Psoas muscle (tissue), 8 donors: ENCODE data around the gene GPC6. TPM values are rescaled to one million over a fixed set of nuclear protein-coding genes. Genes with fewer than 3 reads are reported as not detected.

Experiments used
- ATAC-seq, 4 donors: fragments of 200-7000 bp; cut with Tn5 transposase; one replicate each; pipeline ENCODE4 v1.9.1; 2020; ENCODE audit warnings: moderate library complexity in 3 of 4, mild to moderate bottlenecking in 2 of 4
- DNase-seq, 2 donors: peaks; one replicate each; pipeline ENCODE4 v3.0.0-alpha.2; 2020
- H3K27ac ChIP-seq: fragments of 200-600 bp; one replicate; pipeline ENCODE4 v1.8.0; 2022
- H3K27me3 ChIP-seq, 3 donors: fragments of 200-600 bp in 1 of 3; one replicate each; pipeline versions ENCODE4 v1.6.1 to v1.8.0; 2013 to 2022; ENCODE audit warnings: low read length in 2 of 3, mild to moderate bottlenecking in 2 of 3, moderate library complexity in 1 of 3; ENCODE audit not compliant: insufficient read depth in 3 of 3
- H3K36me3 ChIP-seq, 2 donors: fragments of 200-600 bp in 1 of 2; one replicate each; pipeline versions ENCODE4 v1.6.1 to v1.8.0; 2013 to 2022; ENCODE audit warnings: low read depth in 1 of 2, mild to moderate bottlenecking in 1 of 2, moderate library complexity in 1 of 2; ENCODE audit not compliant: insufficient read depth in 1 of 2
- H3K4me1 ChIP-seq: fragments of 200-600 bp; one replicate; pipeline ENCODE4 v1.8.0; 2022
- H3K4me3 ChIP-seq: fragments of 200-600 bp; one replicate; pipeline ENCODE4 v1.8.0; 2022; ENCODE audit warnings: mild to moderate bottlenecking
- H3K9me3 ChIP-seq: fragments of 200-600 bp; one replicate; pipeline ENCODE4 v1.8.0; 2022
- CTCF ChIP-seq: fragments of 200-600 bp; IDR thresholded peaks from one replicate; pipeline ENCODE4 v1.8.0; 2022; ENCODE audit warnings: antibody characterized with exemption
- WGBS, 3 donors: extraction: QIAGEN DNeasy Blood & Tissue Kit; methylation state at CpG; one replicate each; pipeline versions ENCODE4 v1.1.6 to v1.1.7; 2013; 5-methylcytosine and 5-hydroxymethylcytosine counted together
- intact Hi-C, 2 donors: fragments of 100-400 bp; cut with DNase I; formaldehyde crosslinking; loops; one replicate each; pipeline versions ENCODE4 v1.11.0 to v1.14.2; 2022
- polyA plus RNA-seq, 3 donors: library from polyadenylated mRNA; stranded (reverse); fragments of 200-250 nt; gene quantifications; one replicate each; pipeline ENCODE4 v1.2.3, GENCODE V29; 2013
- total RNA-seq, 4 donors: library from RNA; stranded (reverse); fragmentation: NEBNext Ultra II Directional in 2 of 4; extraction: Animal tissue kit (Norgen Biotek cat#: 25700) in 2 of 4; gene quantifications; one replicate each; pipeline versions ENCODE4 v1.2.1 to v1.2.4, GENCODE V29; 2021 to 2023
- donor health status: healthy with polysubstance abuse.
- donor health status: DM: no; HTN: no; CAD: no; lungs with moderate emphysema.
- donor health status: Bipolar disorder and iron deficiency.
- donor health status: healthy.
- donor health status: DM: yes; HTN: yes; CAD: no.
- donor health status: DM: no; HTN: no; CAD: no.
- donor health status: DM: no; HTN: no; CAD: no.
- donor health status: DM: yes; HTN: yes; CAD: no.

Gene GPC6
- total and polyA plus RNA-seq, 7 donors: 0.07 to 3.7 (median 0.57) TPM

GRCh38 chr13:93227878-93228642, 1.5 kb downstream of the GPC6 start:
- DNase-seq (peak; percentile 56 to 66), ATAC-seq (peak; percentile 48 to 78 (median 72))
- Histone ChIP-seq H3K27me3 (peaks cover 0 to 35% (median 4%) of the 10 kb centered on the region in 3 donors), H3K4me1 (no peaks in the 10 kb centered on the region), H3K27ac (peak overlapping the region; percentile 10), H3K9me3 (no peaks in the 10 kb centered on the region), H3K4me3 (peak overlapping the region; percentile 59), H3K36me3 (no peaks in the 10 kb centered on the region)
- 0 to 1% (median 0%) methylated on average over 57 to 62 of the region's 62 CpGs for WGBS, 3 donors
- intact Hi-C loops: no loop called here
- peak; percentile 15 for TF ChIP-seq CTCF

- Histone ChIP-seq H3K27ac (no peak overlapping the region), H3K27me3 (peaks cover 0 to 35% (median 4%) of the 10 kb centered on the region in 3 donors), H3K4me1 (no peaks in the 10 kb centered on the region), H3K4me3 (peak overlapping the region; percentile 59), H3K36me3 (no peaks in the 10 kb centered on the region), H3K9me3 (no peaks in the 10 kb centered on the region)
- WGBS, 3 donors: 2% methylated on average over 9 of the region's 9 CpGs
- no peak for DNase-seq
- intact Hi-C loops: no loop called here
- no peak for TF ChIP-seq CTCF
- ATAC-seq: no peak
These were observed 2.0 kb downstream of the GPC6 start for GRCh38 chr13:93228643-93228937.

GRCh38 chr13:93230261-93230855, 3.8 kb downstream of the GPC6 start:
- Histone ChIP-seq H3K4me1 (no peaks in the 10 kb centered on the region), H3K4me3 (no peak overlapping the region), H3K9me3 (no peaks in the 10 kb centered on the region), H3K27me3 (peaks cover 0 to 35% (median 4%) of the 10 kb centered on the region in 3 donors), H3K27ac (no peak overlapping the region), H3K36me3 (no peaks in the 10 kb centered on the region)
- DNase-seq (no peak), ATAC-seq (no peak)
- intact Hi-C loops: no loop called here
- no peak for TF ChIP-seq CTCF

- TF ChIP-seq CTCF: no peak
- DNase-seq: no peak
- H3K27me3 ChIP-seq: peaks cover 0 to 26% (median 0%) of the 10 kb centered on the region in 3 donors
- H3K27ac ChIP-seq: no peak overlapping the region
- no peak for ATAC-seq
- H3K4me3 ChIP-seq: no peak overlapping the region
- 76 to 92% (median 84%) methylated on average over 3 of the region's 3 CpGs for WGBS, 3 donors
- H3K9me3 ChIP-seq: no peaks in the 10 kb centered on the region
- no peaks in the 10 kb centered on the region for H3K4me1 ChIP-seq
- no peaks in the 10 kb centered on the region for H3K36me3 ChIP-seq
- intact Hi-C loops: no loop called here
These were observed 5.3 kb downstream of the GPC6 start for GRCh38 chr13:93231867-93232266.
